ENCODE data around the gene TBCB. TPM values are rescaled to one million over a fixed set of nuclear protein-coding genes. Genes with fewer than 3 reads are reported as not detected.

Gene TBCB
- polyA plus RNA-seq, 2 of the 4 experiments (the other 2 are of a cell fraction), result 395 to 397 TPM

- no peak overlapping the region for H3K4me3 ChIP-seq
- DNase-seq (ENCODE audit: low read depth in 1 of 2, low spot score in 1 of 2) (no peak), FAIRE-seq (no peak), ATAC-seq (no peak)
- no peak overlapping the region for H3K4me2 ChIP-seq
- no peak for TF ChIP-seq ZNF302 (CRISPR knock-in tag; IDR thresholded peaks at IDR 0.05)
- no peak for TF ChIP-seq FOXS1 (CRISPR knock-in tag; IDR thresholded peaks at IDR 0.05)
- no peak for TF ChIP-seq ZSCAN20 (CRISPR knock-in tag; IDR thresholded peaks at IDR 0.05)
- TF ChIP-seq POLR2AphosphoS2 (conservative IDR thresholded peaks at IDR 0.05; ENCODE audit: low read length), result no peak
- no peak for TF ChIP-seq MAFK (IDR thresholded peaks at IDR 0.05; ENCODE audit: partially characterized antibody)
- TF ChIP-seq HOXB13 (CRISPR knock-in tag; IDR thresholded peaks at IDR 0.05; ENCODE audit: low read depth), result no peak
- no peak for TF ChIP-seq SREBF2 (IDR thresholded peaks at IDR 0.05)
- no peak for TF ChIP-seq HDAC2 (IDR thresholded peaks at IDR 0.05)
- no peak for TF ChIP-seq CHD4 (IDR thresholded peaks at IDR 0.05; ENCODE audit: borderline replicate concordance)
- TF ChIP-seq CBX8 (IDR thresholded peaks at IDR 0.05), result no peak
- TF ChIP-seq HMGXB4 (CRISPR knock-in tag; IDR thresholded peaks at IDR 0.05; ENCODE audit: borderline replicate concordance), result no peak
- no peak overlapping the region for H3K27ac ChIP-seq
- ChIA-PET CTCF (interaction anchor here (0.6 to 15.7 kb wide), 8 partner anchors 11 to 295 kb away, joined by 3 to 157 read pairs (median 4); partner anchors contain the start of genes CAPNS1, THAP8 and WDR62), POLR2A (interaction anchor here (0.6 to 6.3 kb wide), 3 partner anchors 9 to 825 kb away, joined by 3 to 52 read pairs (median 4); partner anchors contain the start of genes ALKBH6, POLR2I and TBCB)
- H3K4me1 ChIP-seq, result peaks cover 5% of the 10 kb centered on the region; the same call in 2 of the 3 replicates
- 91% methylated on average over 6 of the region's 6 CpGs for WGBS (ENCODE audit: missing lambda C conversion rate)
- H3K9me3 ChIP-seq, result no peaks in the 10 kb centered on the region
Measured at GRCh38 chr19:36106441-36106840, 8.8 kb upstream of the TBCB start.

GRCh38 chr19:36106991-36107390 lies 8.3 kb upstream of the TBCB start:
- ATAC-seq (no peak), DNase-seq (ENCODE audit: low read depth in 1 of 2, low spot score in 1 of 2) (no peak), FAIRE-seq (peak; percentile 39)
- 88% methylated on average over 5 of the region's 5 CpGs for WGBS (ENCODE audit: missing lambda C conversion rate)
- Histone ChIP-seq H3K4me3 (no peak overlapping the region), H3K4me1 (peaks cover 5% of the 10 kb centered on the region; the same call in 2 of the 3 replicates), H3K4me2 (no peak overlapping the region), H3K9me3 (no peaks in the 10 kb centered on the region), H3K27ac (no peak overlapping the region)
- ChIA-PET CTCF (interaction anchor here (0.7 to 15.7 kb wide), 7 partner anchors 12 to 267 kb away, joined by 3 to 157 read pairs (median 4); partner anchors contain the start of genes CAPNS1, THAP8 and WDR62), POLR2A (interaction anchor here (0.9 to 6.3 kb wide), 2 partner anchors 8 to 36 kb away, joined by 3 to 52 read pairs; partner anchors contain the start of genes POLR2I and TBCB)
- 0 out of 2 replicates have a peak, but pooled peaks have one; percentile 21 for TF ChIP-seq ATOH8 (CRISPR knock-in tag; IDR thresholded peaks at IDR 0.05; ENCODE audit: low read depth)
- TF ChIP-seq EHMT2 (IDR thresholded peaks at IDR 0.05; ENCODE audit: low read depth), result no peak

- H3K4me2 ChIP-seq, result no peak overlapping the region
- DNase-seq (ENCODE audit: low read depth in 1 of 2, low spot score in 1 of 2) (no peak), FAIRE-seq (no peak), ATAC-seq (no peak)
- ChIA-PET POLR2A (no interaction called here), CTCF (interaction anchor here (1.5 to 15.7 kb wide), 4 partner anchors 9 to 134 kb away, joined by 3 to 157 read pairs (median 18); partner anchors contain the start of genes THAP8 and WDR62)
- peaks cover 13% of the 10 kb centered on the region for H3K4me1 ChIP-seq
- whole genome bisulfite sequencing (ENCODE audit: missing lambda C conversion rate), result 92% methylated on average over 3 of the region's 3 CpGs
- H3K27ac ChIP-seq, result no peak overlapping the region
- H3K9me3 ChIP-seq, result no peaks in the 10 kb centered on the region
- H3K4me3 ChIP-seq, result no peak overlapping the region
- TF ChIP-seq POLR2A (IDR thresholded peaks at IDR 0.05; ENCODE audit: low read length) (no peak), FOSL2 (IDR thresholded peaks at IDR 0.05) (no peak), FOSL2 (CRISPR knock-in tag; IDR thresholded peaks at IDR 0.05) (no peak), CEBPB (IDR thresholded peaks at IDR 0.05) (no peak), BHLHE40 (IDR thresholded peaks at IDR 0.05; ENCODE audit: low read depth, low read length) (no peak), HEYL (CRISPR knock-in tag; IDR thresholded peaks at IDR 0.05) (no peak), KDM5A (IDR thresholded peaks at IDR 0.05) (no peak), PBX3 (IDR thresholded peaks at IDR 0.05) (no peak), HES2 (IDR thresholded peaks at IDR 0.05) (no peak), FOSB (CRISPR knock-in tag; IDR thresholded peaks at IDR 0.05) (no peak), KDM1A (IDR thresholded peaks at IDR 0.05; ENCODE audit: low read depth) (no peak), CBX8 (IDR thresholded peaks at IDR 0.05) (no peak), RNF2 (IDR thresholded peaks at IDR 0.05; ENCODE audit: borderline replicate concordance, low read depth) (no peak), SMC3 (IDR thresholded peaks at IDR 0.05) (no peak)
Measured at GRCh38 chr19:36108684-36109083, 6.6 kb upstream of the TBCB start.

Data from A549 (cell line).